H9 (cell line): Measurements from ENCODE around the gene OR13C3. TPM values are rescaled to one million over a fixed set of nuclear protein-coding genes. Genes with fewer than 3 reads are reported as not detected.
A peak's percentile ranks its signal among the peaks of the same experiment; 100 is the strongest.

Experiments
- DNase-seq: peaks from one replicate; pipeline ENCODE4 v3.0.0-alpha.2; 2017
- H2AFZ ChIP-seq: one replicate; pipeline ENCODE4 v1.6.1; 2013; ENCODE audit warnings: mild to moderate bottlenecking, low read length, control low read depth, moderate library complexity
- H2AK5ac ChIP-seq: 2 replicates; pipeline ENCODE4 v1.6.1; 2013; ENCODE audit warnings: low read length, control low read depth, mixed read lengths; ENCODE audit not compliant: insufficient read length
- H2BK120ac ChIP-seq: one replicate; pipeline ENCODE4 v1.6.1; 2013; ENCODE audit warnings: low read depth, mild to moderate bottlenecking, low read length, control low read depth, inconsistent platforms; ENCODE audit not compliant: poor library complexity, severe bottlenecking
- H2BK12ac ChIP-seq: 2 replicates; pipeline ENCODE4 v1.6.1; 2013; ENCODE audit warnings: low read length, control low read depth, mixed read lengths, low read depth; ENCODE audit not compliant: insufficient read length
- H2BK15ac ChIP-seq: 2 replicates; pipeline ENCODE4 v1.6.1; 2013; ENCODE audit warnings: low read depth, low read length, control low read depth
- H2BK20ac ChIP-seq: one replicate; pipeline ENCODE4 v1.6.1; 2013; ENCODE audit warnings: low read depth, mild to moderate bottlenecking, low read length, control low read depth, inconsistent platforms; ENCODE audit not compliant: poor library complexity, severe bottlenecking
- H2BK5ac ChIP-seq: 2 replicates; pipeline ENCODE4 v1.6.1; 2013; ENCODE audit warnings: low read length, control low read depth, mixed read lengths; ENCODE audit not compliant: insufficient read length
- H3K14ac ChIP-seq: 2 replicates; pipeline ENCODE4 v1.6.1; 2013; ENCODE audit warnings: low read length, control low read depth; ENCODE audit not compliant: insufficient read depth
- H3K18ac ChIP-seq: 2 replicates; pipeline ENCODE4 v1.6.1; 2013; ENCODE audit warnings: low read depth, mild to moderate bottlenecking, mixed read lengths, low read length, control low read depth; ENCODE audit not compliant: insufficient read length
- H3K23ac ChIP-seq: 2 replicates; pipeline ENCODE4 v1.6.1; 2013; ENCODE audit warnings: low read length, control low read depth, mixed read lengths, low read depth; ENCODE audit not compliant: insufficient read length
- H3K23me2 ChIP-seq: 2 replicates; pipeline ENCODE4 v1.6.1; 2013; ENCODE audit warnings: low read depth, mild to moderate bottlenecking, mixed read lengths, low read length, control low read depth; ENCODE audit not compliant: insufficient read length, poor library complexity, severe bottlenecking
- H3K27ac ChIP-seq: 2 replicates; pipeline ENCODE4 v1.5.1; 2013; ENCODE audit warnings: low read length, control low read depth, mixed read lengths, low read depth; ENCODE audit not compliant: insufficient read length
- H3K27me3 ChIP-seq: 2 replicates; pipeline ENCODE4 v1.6.1; 2013; ENCODE audit warnings: low read length, control low read depth, inconsistent platforms; ENCODE audit not compliant: insufficient read depth
- H3K4ac ChIP-seq: 2 replicates; pipeline ENCODE4 v1.6.1; 2013; ENCODE audit warnings: low read depth, mild to moderate bottlenecking, control low read depth, inconsistent platforms, low read length, moderate library complexity
- H3K4me1 ChIP-seq: 2 replicates; pipeline ENCODE4 v1.6.1; 2013; ENCODE audit warnings: low read length, control low read depth, inconsistent platforms; ENCODE audit not compliant: insufficient read depth
- H3K4me2 ChIP-seq: 2 replicates; pipeline ENCODE4 v1.6.1; 2013; ENCODE audit warnings: low read length, control low read depth, mixed read lengths; ENCODE audit not compliant: insufficient read length, insufficient read depth
- H3K56ac ChIP-seq: 2 replicates; pipeline ENCODE4 v1.6.1; 2013; ENCODE audit warnings: low read depth, mild to moderate bottlenecking, mixed read lengths, low read length, control low read depth; ENCODE audit not compliant: insufficient read length
- H3K79me1 ChIP-seq: 2 replicates; pipeline ENCODE4 v1.6.1; 2013; ENCODE audit warnings: low read depth, mild to moderate bottlenecking, moderate library complexity, low read length, control low read depth, inconsistent platforms; ENCODE audit not compliant: insufficient read depth, poor library complexity, severe bottlenecking
- H3K79me2 ChIP-seq: 2 replicates; pipeline ENCODE4 v1.6.1; 2013; ENCODE audit warnings: low read length, control low read depth, inconsistent platforms; ENCODE audit not compliant: insufficient read depth
- H3K9ac ChIP-seq: 2 replicates; pipeline ENCODE4 v1.6.1; 2013; ENCODE audit warnings: low read length, control low read depth, mixed read lengths; ENCODE audit not compliant: insufficient read length; ENCODE audit errors: extremely low read depth
- H3K9me3 ChIP-seq: one replicate; pipeline ENCODE4 v1.6.1; 2013; ENCODE audit warnings: low read depth, low read length, inconsistent platforms; ENCODE audit not compliant: control insufficient read depth
- H3T11ph ChIP-seq: one replicate; pipeline ENCODE4 v1.6.1; 2013; ENCODE audit warnings: mild to moderate bottlenecking, low read length, control low read depth, inconsistent platforms
- H4K20me1 ChIP-seq: one replicate; pipeline ENCODE4 v1.6.1; 2013; ENCODE audit not compliant: control insufficient read depth, insufficient read length, insufficient read depth
- H4K5ac ChIP-seq: 2 replicates; pipeline ENCODE4 v1.6.1; 2013; ENCODE audit warnings: low read depth, mild to moderate bottlenecking, mixed read lengths, low read length, control low read depth; ENCODE audit not compliant: insufficient read length
- H4K8ac ChIP-seq: replicated peaks from 2 replicates; pipeline ENCODE4 v1.6.1; 2013; ENCODE audit warnings: low read length, control low read depth, mixed read lengths, low read depth; ENCODE audit not compliant: insufficient read length
- H4K91ac ChIP-seq: 2 replicates; pipeline ENCODE4 v1.6.1; 2013; ENCODE audit warnings: low read depth, mild to moderate bottlenecking, moderate library complexity, mixed read lengths, low read length, control low read depth; ENCODE audit not compliant: insufficient read length
- H3K27ac Mint-ChIP-seq, 3 experiments: 2 replicates in 2 of 3; 3 replicates in 1 of 3; pipeline ENCODE4 v1.8.0; 2020 to 2021; ENCODE audit warnings: mixed read lengths in 3 of 3, mild to moderate bottlenecking in 1 of 3, moderate library complexity in 1 of 3
- H3K27me3 Mint-ChIP-seq: 2 replicates; pipeline ENCODE4 v1.8.0; 2021; ENCODE audit warnings: low read depth, mild to moderate bottlenecking, moderate library complexity, mixed read lengths
- H3K36me3 Mint-ChIP-seq, 3 experiments: 2 replicates in 2 of 3; 3 replicates in 1 of 3; pipeline ENCODE4 v1.8.0; 2020 to 2021; ENCODE audit warnings: low read depth in 3 of 3, mixed read lengths in 3 of 3; ENCODE audit not compliant: insufficient read depth in 1 of 3
- H3K4me1 Mint-ChIP-seq, 2 experiments: 2 replicates each; pipeline ENCODE4 v1.8.0; 2020; ENCODE audit warnings: mixed read lengths in 2 of 2
- H3K4me3 Mint-ChIP-seq, 2 experiments: 2 replicates in 1 of 2; 3 replicates in 1 of 2; pipeline ENCODE4 v1.8.0; 2020 to 2021; ENCODE audit warnings: mild to moderate bottlenecking in 2 of 2, mixed read lengths in 2 of 2, moderate library complexity in 1 of 2
- H3K9me3 Mint-ChIP-seq, 2 experiments: 2 replicates in 1 of 2; 3 replicates in 1 of 2; pipeline ENCODE4 v1.8.0; 2020; ENCODE audit warnings: mild to moderate bottlenecking in 2 of 2, mixed read lengths in 2 of 2, moderate library complexity in 1 of 2
- WGBS: extraction: QIAGEN DNeasy Blood & Tissue Kit; methylation state at CpG from one replicate; pipeline ENCODE4 v1.1.7; 2013; ENCODE audit warnings: missing lambda C conversion rate, low lambda C conversion rate, mixed read lengths; ENCODE audit not compliant: insufficient read length; ENCODE audit errors: extremely low coverage; 5-methylcytosine and 5-hydroxymethylcytosine counted together
- long read RNA-seq: library from polyadenylated mRNA; unstranded; transcript quantifications from one replicate; pipeline ENCODE4 v2.0.0, GENCODE V29; 2020
- total RNA-seq: library from RNA; stranded (reverse); gene quantifications from 2 replicates; pipeline ENCODE4 v1.2.1, GENCODE V29; 2021
- TF ChIP-seq, protein P1 (sequence below): fragments of 200-600 bp; sonication (generic); conservative IDR thresholded peaks from 3 replicates; pipeline ENCODE4 v1.8.0; 2021; ENCODE audit warnings: antibody characterized with exemption, mild to moderate bottlenecking

Gene OR13C3
- total RNA-seq = not detected in 2 replicates
- long read RNA-seq = 0 reads

- H3K9me3 Mint-ChIP-seq = no peaks in the 10 kb centered on the region
- H2BK5ac ChIP-seq = no peak within 1 kb of the TSS
- H3K18ac ChIP-seq = no peak within 1 kb of the TSS
- H3K79me2 ChIP-seq = no peaks in the 10 kb centered on the region
- no peak within 1 kb of the TSS for H2BK15ac ChIP-seq
- H2BK120ac ChIP-seq = no peak within 1 kb of the TSS
- H3K27me3 Mint-ChIP-seq = no peaks in the 10 kb centered on the region
- H3K23me2 ChIP-seq = no peaks in the 10 kb centered on the region
- H3K36me3 Mint-ChIP-seq = no peaks in the 10 kb centered on the region
- TF ChIP-seq, protein P1, sequence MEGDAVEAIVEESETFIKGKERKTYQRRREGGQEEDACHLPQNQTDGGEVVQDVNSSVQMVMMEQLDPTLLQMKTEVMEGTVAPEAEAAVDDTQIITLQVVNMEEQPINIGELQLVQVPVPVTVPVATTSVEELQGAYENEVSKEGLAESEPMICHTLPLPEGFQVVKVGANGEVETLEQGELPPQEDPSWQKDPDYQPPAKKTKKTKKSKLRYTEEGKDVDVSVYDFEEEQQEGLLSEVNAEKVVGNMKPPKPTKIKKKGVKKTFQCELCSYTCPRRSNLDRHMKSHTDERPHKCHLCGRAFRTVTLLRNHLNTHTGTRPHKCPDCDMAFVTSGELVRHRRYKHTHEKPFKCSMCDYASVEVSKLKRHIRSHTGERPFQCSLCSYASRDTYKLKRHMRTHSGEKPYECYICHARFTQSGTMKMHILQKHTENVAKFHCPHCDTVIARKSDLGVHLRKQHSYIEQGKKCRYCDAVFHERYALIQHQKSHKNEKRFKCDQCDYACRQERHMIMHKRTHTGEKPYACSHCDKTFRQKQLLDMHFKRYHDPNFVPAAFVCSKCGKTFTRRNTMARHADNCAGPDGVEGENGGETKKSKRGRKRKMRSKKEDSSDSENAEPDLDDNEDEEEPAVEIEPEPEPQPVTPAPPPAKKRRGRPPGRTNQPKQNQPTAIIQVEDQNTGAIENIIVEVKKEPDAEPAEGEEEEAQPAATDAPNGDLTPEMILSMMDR = no peak
- no peak within 1 kb of the TSS for H3K4me3 Mint-ChIP-seq
- H4K8ac ChIP-seq = no peak within 1 kb of the TSS
- H3K4ac ChIP-seq = no peak within 1 kb of the TSS
- H3K27me3 ChIP-seq = no peaks in the 10 kb centered on the region
- no peaks in the 10 kb centered on the region for H4K20me1 ChIP-seq
- H3T11ph ChIP-seq = no peak within 1 kb of the TSS
- no peak within 1 kb of the TSS for H3K9ac ChIP-seq
- H4K91ac ChIP-seq = no peak within 1 kb of the TSS
- DNase-seq = no peak
- no peak within 1 kb of the TSS for H2BK20ac ChIP-seq
- no peak within 1 kb of the TSS for H3K4me2 ChIP-seq
- peak within 1 kb of the TSS in 1 of 3 experiments; percentile 20; a peak in 1 of 7 replicates for H3K27ac Mint-ChIP-seq
- H3K9me3 ChIP-seq = no peaks in the 10 kb centered on the region
- no peak within 1 kb of the TSS for H2AK5ac ChIP-seq
- no peaks in the 10 kb centered on the region for H3K79me1 ChIP-seq
- H4K5ac ChIP-seq = no peak within 1 kb of the TSS
- H3K4me1 ChIP-seq = no peaks in the 10 kb centered on the region
- no peak within 1 kb of the TSS for H3K23ac ChIP-seq
- no peak within 1 kb of the TSS for H3K14ac ChIP-seq
- H2AFZ ChIP-seq = no peak within 1 kb of the TSS
- no peak within 1 kb of the TSS for H3K27ac ChIP-seq
- H3K4me1 Mint-ChIP-seq = peaks cover 7% of the 10 kb centered on the region in 2 experiments
- H2BK12ac ChIP-seq = no peak within 1 kb of the TSS
- no CpG with 5 or more reads among the region's 5 CpGs for WGBS
- H3K56ac ChIP-seq = no peak within 1 kb of the TSS
Measured at GRCh38 chr9:104536756-104537155, at the start of gene OR13C3. Gene OR13C3 (minus strand): TSS chr9:104536856. CDS start chr9:104536723, 133 bp downstream.
